OCI-LY1 (cell line): Measurements from ENCODE around the gene DSPP.

ENCODE experiments used
- H2AFZ ChIP-seq: fragments of 200-600 bp; sonication (generic), shearing (Covaris generic); 2 replicates; pipeline ENCODE4 v1.6.0; 2014; ENCODE audit warnings: antibody characterized with exemption, mild to moderate bottlenecking, low read length
- H3F3A ChIP-seq: fragments of 200-600 bp; sonication (generic), shearing (Covaris generic); 2 replicates; pipeline ENCODE4 v1.6.0; 2014; ENCODE audit warnings: mild to moderate bottlenecking, antibody characterized with exemption, low read length, moderate library complexity; ENCODE audit not compliant: insufficient read depth
- H3K27ac ChIP-seq: fragments of 200-600 bp; sonication (generic); 2 replicates; pipeline ENCODE4 v1.5.1; 2014; ENCODE audit warnings: low read length, mixed run types, mild to moderate bottlenecking, low read depth; ENCODE audit not compliant: poor library complexity, severe bottlenecking
- H3K27me3 ChIP-seq: fragments of 200-600 bp; sonication (generic); 2 replicates; pipeline ENCODE4 v1.6.0; 2014; ENCODE audit warnings: antibody characterized with exemption, mild to moderate bottlenecking, low read length, moderate library complexity; ENCODE audit not compliant: insufficient read depth
- H3K36me3 ChIP-seq: fragments of 200-600 bp; sonication (generic); 2 replicates; pipeline ENCODE4 v1.6.1; 2014; ENCODE audit warnings: mild to moderate bottlenecking, antibody characterized with exemption, low read length, moderate library complexity, mixed read lengths; ENCODE audit not compliant: insufficient read depth
- H3K4me1 ChIP-seq: fragments of 200-600 bp; sonication (generic); 2 replicates; pipeline ENCODE4 v1.5.1; 2014; ENCODE audit warnings: mild to moderate bottlenecking, low read length, moderate library complexity; ENCODE audit not compliant: insufficient read depth, severe bottlenecking
- H3K4me2 ChIP-seq: fragments of 200-600 bp; sonication (generic), shearing (Covaris generic); 2 replicates; pipeline ENCODE4 v1.6.1; 2014; ENCODE audit warnings: low read length
- H3K4me3 ChIP-seq: fragments of 200-600 bp; sonication (generic); 2 replicates; pipeline ENCODE4 v1.5.1; 2014; ENCODE audit warnings: low read length, low read depth, mild to moderate bottlenecking, mixed read lengths; ENCODE audit not compliant: poor library complexity, severe bottlenecking
- H3K79me2 ChIP-seq: fragments of 200-600 bp; shearing (Covaris generic); 2 replicates; pipeline ENCODE4 v1.6.1; 2016; ENCODE audit warnings: mixed run types, low read length, mixed read lengths; ENCODE audit not compliant: insufficient read depth
- H3K9ac ChIP-seq: fragments of 200-600 bp; sonication (generic), shearing (Covaris generic); 2 replicates; pipeline ENCODE4 v1.6.1; 2014; ENCODE audit warnings: mild to moderate bottlenecking, low read length, mixed read lengths
- H3K9me2 ChIP-seq: fragments of 200-600 bp; sonication (generic), shearing (Covaris generic); 2 replicates; pipeline ENCODE4 v1.6.1; 2014; ENCODE audit warnings: low read depth, mild to moderate bottlenecking, low read length, mixed read lengths
- H3K9me3 ChIP-seq: fragments of 200-600 bp; shearing (Covaris generic); 2 replicates; pipeline ENCODE4 v1.6.1; 2014; ENCODE audit warnings: low read length, mixed read lengths
- H4K20me1 ChIP-seq: fragments of 200-600 bp; sonication (generic), shearing (Covaris generic); 2 replicates; pipeline ENCODE4 v1.6.0; 2016; ENCODE audit warnings: mild to moderate bottlenecking, low read length; ENCODE audit not compliant: insufficient read depth
- CTCF ChIP-seq: fragments of 200-600 bp; sonication (generic), shearing (Covaris generic); IDR thresholded peaks from 2 replicates; pipeline ENCODE4 v1.5.1; 2017; ENCODE audit warnings: mild to moderate bottlenecking, antibody characterized with exemption, low read length, moderate library complexity, mixed read lengths
- EZH2 ChIP-seq: fragments of 200-600 bp; sonication (generic), shearing (Covaris generic); IDR thresholded peaks from 2 replicates; pipeline ENCODE4 v1.8.0; 2017; ENCODE audit warnings: borderline replicate concordance, mixed run types, mild to moderate bottlenecking, antibody characterized with exemption, low read length, moderate library complexity, mixed read lengths

The DSPP gene

GRCh38 chr4:87565746-87566145, 42.6 kb upstream of the DSPP start:
- Histone ChIP-seq H3K9ac (no peak overlapping the region), H2AFZ (no peak overlapping the region), H4K20me1 (no peaks in the 10 kb centered on the region), H3K9me2 (no peaks in the 10 kb centered on the region), H3K4me2 (no peak overlapping the region), H3K79me2 (no peaks in the 10 kb centered on the region), H3K27ac (no peak overlapping the region), H3F3A (no peaks in the 10 kb centered on the region), H3K36me3 (no peaks in the 10 kb centered on the region), H3K4me3 (no peak overlapping the region), H3K9me3 (no peaks in the 10 kb centered on the region), H3K4me1 (no peaks in the 10 kb centered on the region), H3K27me3 (no peaks in the 10 kb centered on the region)
- TF ChIP-seq EZH2: no peak
- TF ChIP-seq CTCF: no peak

GRCh38 chr4:87566276-87566675, 42.1 kb upstream of the DSPP start:
- no peaks in the 10 kb centered on the region for H3F3A ChIP-seq
- H3K4me3 ChIP-seq: no peak overlapping the region
- no peaks in the 10 kb centered on the region for H3K36me3 ChIP-seq
- H3K4me2 ChIP-seq: no peak overlapping the region
- no peaks in the 10 kb centered on the region for H4K20me1 ChIP-seq
- H3K27ac ChIP-seq: no peak overlapping the region
- no peaks in the 10 kb centered on the region for H3K79me2 ChIP-seq
- no peaks in the 10 kb centered on the region for H3K9me2 ChIP-seq
- H3K9ac ChIP-seq: no peak overlapping the region
- TF ChIP-seq CTCF (no peak), EZH2 (no peak)
- H3K4me1 ChIP-seq: no peaks in the 10 kb centered on the region
- no peaks in the 10 kb centered on the region for H3K9me3 ChIP-seq
- H2AFZ ChIP-seq: no peak overlapping the region
- no peaks in the 10 kb centered on the region for H3K27me3 ChIP-seq

GRCh38 chr4:87567191-87567590, 41.1 kb upstream of the DSPP start:
- Histone ChIP-seq H3K79me2 (no peaks in the 10 kb centered on the region), H3K4me3 (no peak overlapping the region), H3K4me2 (no peak overlapping the region), H4K20me1 (no peaks in the 10 kb centered on the region), H3F3A (no peaks in the 10 kb centered on the region), H3K9me3 (no peaks in the 10 kb centered on the region), H2AFZ (no peak overlapping the region), H3K27me3 (no peaks in the 10 kb centered on the region), H3K4me1 (no peaks in the 10 kb centered on the region), H3K36me3 (no peaks in the 10 kb centered on the region), H3K27ac (no peak overlapping the region), H3K9me2 (no peaks in the 10 kb centered on the region), H3K9ac (no peak overlapping the region)
- TF ChIP-seq EZH2: no peak
- TF ChIP-seq CTCF: no peak
